GM12873 (cell line): ENCODE measurements around the gene RNF213.

Experiments
- CTCF ChIP-seq: IDR thresholded peaks from 2 replicates; pipeline ENCODE4 v1.5.1; 2012; ENCODE audit warnings: low read depth, mild to moderate bottlenecking, moderate library complexity, low read length, control low read depth; ENCODE audit not compliant: insufficient read depth; ENCODE audit errors: missing control alignments

The RNF213 gene

GRCh38 chr17:80384078-80384960 lies 123.7 kb downstream of the RNF213 start:
- TF ChIP-seq CTCF, result no peak

- no peak for TF ChIP-seq CTCF
Observed at GRCh38 chr17:80385046-80385445, 124.4 kb downstream of the RNF213 start.

GRCh38 chr17:80386341-80386740 lies 125.7 kb downstream of the RNF213 start:
- TF ChIP-seq CTCF, result no peak

- no peak for TF ChIP-seq CTCF
Observed at GRCh38 chr17:80387071-80387470, 126.4 kb downstream of the RNF213 start.

- TF ChIP-seq CTCF, result no peak
Observed at GRCh38 chr17:80388175-80388574, 127.5 kb downstream of the RNF213 start.

GRCh38 chr17:80388601-80389000 lies 127.9 kb downstream of the RNF213 start:
- TF ChIP-seq CTCF, result no peak

- no peak for TF ChIP-seq CTCF
Observed at GRCh38 chr17:80389011-80389995, 128.7 kb downstream of the RNF213 start.
